ENCODE measurements around the gene CORO2B. TPM values are rescaled to one million over a fixed set of nuclear protein-coding genes. Genes with fewer than 3 reads are reported as not detected.

CORO2B gene
- total RNA-seq, 1 experiment from 2014 or later: 0.59 TPM

GRCh38 chr15:68651916-68652525 lies 73.2 kb downstream of the CORO2B start:
- Histone ChIP-seq H3K27ac (no peak overlapping the region), H3K4me2 (no peak overlapping the region), H3K4me3 (no peak overlapping the region), H2AFZ (no peak overlapping the region), H3K36me3 (ENCODE audit: low read depth) (no peaks in the 10 kb centered on the region), H3F3A (ENCODE audit: insufficient read depth, low read depth) (no peaks in the 10 kb centered on the region), H3K4me1 (replicated peaks; ENCODE audit: insufficient read depth) (no peaks in the 10 kb centered on the region), H3K27me3 (ENCODE audit: insufficient read depth, low read depth) (no peaks in the 10 kb centered on the region), H3K79me2 (ENCODE audit: low read depth) (no peaks in the 10 kb centered on the region), H3K9me2 (ENCODE audit: insufficient read depth) (no peaks in the 10 kb centered on the region), H3K9me3 (ENCODE audit: insufficient read depth, low read depth) (no peaks in the 10 kb centered on the region), H4K20me1 (ENCODE audit: insufficient read depth) (no peaks in the 10 kb centered on the region)
- no peak for DNase-seq
- ChIA-PET POLR2A (ENCODE audit: unreplicated experiment) (interaction anchor here (0.6 kb wide), 2 partner anchors 18 to 923 kb away, joined by 3 read pairs; no protein-coding TSS in a partner anchor), CTCF (interaction anchor here (0.6 to 1.5 kb wide), 2 partner anchors 22 to 163 kb away, joined by 3 read pairs; no protein-coding TSS in a partner anchor)
- BruUV-seq (replicated peaks): no TSS peak
- TF ChIP-seq EZH2 (IDR thresholded peaks at IDR 0.05; ENCODE audit: low read depth): no peak
- TF ChIP-seq, protein P1, sequence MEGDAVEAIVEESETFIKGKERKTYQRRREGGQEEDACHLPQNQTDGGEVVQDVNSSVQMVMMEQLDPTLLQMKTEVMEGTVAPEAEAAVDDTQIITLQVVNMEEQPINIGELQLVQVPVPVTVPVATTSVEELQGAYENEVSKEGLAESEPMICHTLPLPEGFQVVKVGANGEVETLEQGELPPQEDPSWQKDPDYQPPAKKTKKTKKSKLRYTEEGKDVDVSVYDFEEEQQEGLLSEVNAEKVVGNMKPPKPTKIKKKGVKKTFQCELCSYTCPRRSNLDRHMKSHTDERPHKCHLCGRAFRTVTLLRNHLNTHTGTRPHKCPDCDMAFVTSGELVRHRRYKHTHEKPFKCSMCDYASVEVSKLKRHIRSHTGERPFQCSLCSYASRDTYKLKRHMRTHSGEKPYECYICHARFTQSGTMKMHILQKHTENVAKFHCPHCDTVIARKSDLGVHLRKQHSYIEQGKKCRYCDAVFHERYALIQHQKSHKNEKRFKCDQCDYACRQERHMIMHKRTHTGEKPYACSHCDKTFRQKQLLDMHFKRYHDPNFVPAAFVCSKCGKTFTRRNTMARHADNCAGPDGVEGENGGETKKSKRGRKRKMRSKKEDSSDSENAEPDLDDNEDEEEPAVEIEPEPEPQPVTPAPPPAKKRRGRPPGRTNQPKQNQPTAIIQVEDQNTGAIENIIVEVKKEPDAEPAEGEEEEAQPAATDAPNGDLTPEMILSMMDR (conservative IDR thresholded peaks at IDR 0.05): no peak
- intact Hi-C loops (cut with micrococcal nuclease; ENCODE audit: unreplicated experiment): loop anchor here (5.0 kb wide), 1 partner anchor 95 kb away; no protein-coding TSS in a partner anchor

DNA sequence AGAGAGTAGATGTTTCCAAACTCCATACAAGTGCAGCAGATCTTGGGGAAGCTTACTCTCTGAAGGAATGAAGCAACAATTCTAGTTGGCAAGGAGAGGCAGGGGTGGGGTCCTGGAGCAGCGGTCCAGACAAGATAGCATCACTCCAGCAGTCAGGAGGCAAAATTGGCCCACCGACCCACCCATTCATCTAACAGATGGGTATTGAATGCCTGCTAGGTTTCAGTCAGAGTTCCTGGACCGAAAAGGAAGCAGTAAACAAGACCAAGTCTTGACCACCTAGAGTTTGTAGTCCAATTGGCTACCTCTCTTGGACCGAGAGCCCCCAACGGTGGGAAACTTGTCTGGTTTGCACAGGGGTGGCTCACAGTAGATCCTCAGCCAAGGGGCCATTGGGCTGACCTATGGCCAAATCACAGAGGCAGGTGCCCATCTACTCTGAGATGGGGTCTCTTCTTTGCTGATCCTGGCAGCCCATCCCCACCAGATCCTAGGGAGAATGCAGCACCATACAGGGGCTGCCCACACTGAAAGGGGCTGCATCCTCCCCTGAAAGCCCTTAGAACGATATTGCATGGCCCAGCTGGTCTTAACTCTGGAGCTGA lies 74.3 kb downstream of the CORO2B start:
- H3F3A ChIP-seq (ENCODE audit: insufficient read depth, low read depth): no peaks in the 10 kb centered on the region
- no peak overlapping the region for H2AFZ ChIP-seq
- H3K4me3 ChIP-seq: no peak overlapping the region
- no peak overlapping the region for H3K27ac ChIP-seq
- H3K4me1 ChIP-seq (replicated peaks; ENCODE audit: insufficient read depth): no peaks in the 10 kb centered on the region
- no peaks in the 10 kb centered on the region for H3K27me3 ChIP-seq (ENCODE audit: insufficient read depth, low read depth)
- no peaks in the 10 kb centered on the region for H3K36me3 ChIP-seq (ENCODE audit: low read depth)
- ChIA-PET CTCF (interaction anchor here (1.5 kb wide), 1 partner anchor 21 kb away, joined by 3 read pairs; no protein-coding TSS in a partner anchor), POLR2A (ENCODE audit: unreplicated experiment) (no interaction called here)
- no peaks in the 10 kb centered on the region for H3K9me3 ChIP-seq (ENCODE audit: insufficient read depth, low read depth)
- no TSS peak for BruUV-seq (replicated peaks)
- no peaks in the 10 kb centered on the region for H3K79me2 ChIP-seq (ENCODE audit: low read depth)
- intact Hi-C loops (cut with micrococcal nuclease; ENCODE audit: unreplicated experiment): loop anchor here (5.0 kb wide), 1 partner anchor 96 kb away; no protein-coding TSS in a partner anchor
- TF ChIP-seq, protein P1 (conservative IDR thresholded peaks at IDR 0.05): no peak
- TF ChIP-seq EZH2 (IDR thresholded peaks at IDR 0.05; ENCODE audit: low read depth): no peak
- no peak for DNase-seq
- H3K4me2 ChIP-seq: no peak overlapping the region
- H4K20me1 ChIP-seq (ENCODE audit: insufficient read depth): no peaks in the 10 kb centered on the region
- no peaks in the 10 kb centered on the region for H3K9me2 ChIP-seq (ENCODE audit: insufficient read depth)

- H3K4me1 ChIP-seq (replicated peaks; ENCODE audit: insufficient read depth): no peaks in the 10 kb centered on the region
- TF ChIP-seq EZH2 (IDR thresholded peaks at IDR 0.05; ENCODE audit: low read depth): no peak
- TF ChIP-seq, protein P1 (conservative IDR thresholded peaks at IDR 0.05): no peak
- no peak overlapping the region for H2AFZ ChIP-seq
- H3K9me2 ChIP-seq (ENCODE audit: insufficient read depth): no peaks in the 10 kb centered on the region
- no TSS peak for BruUV-seq (replicated peaks)
- H3K4me3 ChIP-seq: no peak overlapping the region
- H3K79me2 ChIP-seq (ENCODE audit: low read depth): no peaks in the 10 kb centered on the region
- no peak overlapping the region for H3K4me2 ChIP-seq
- no peaks in the 10 kb centered on the region for H3K36me3 ChIP-seq (ENCODE audit: low read depth)
- no peaks in the 10 kb centered on the region for H3K9me3 ChIP-seq (ENCODE audit: insufficient read depth, low read depth)
- no peak for DNase-seq
- ChIA-PET POLR2A (ENCODE audit: unreplicated experiment) (no interaction called here), CTCF (no interaction called here)
- H3F3A ChIP-seq (ENCODE audit: insufficient read depth, low read depth): no peaks in the 10 kb centered on the region
- H3K27me3 ChIP-seq (ENCODE audit: insufficient read depth, low read depth): no peaks in the 10 kb centered on the region
- H4K20me1 ChIP-seq (ENCODE audit: insufficient read depth): no peaks in the 10 kb centered on the region
- H3K27ac ChIP-seq: no peak overlapping the region
- intact Hi-C loops (cut with micrococcal nuclease; ENCODE audit: unreplicated experiment): loop anchor here (5.0 kb wide), 1 partner anchor 96 kb away; no protein-coding TSS in a partner anchor
Measured at GRCh38 chr15:68653801-68654200, 75.0 kb downstream of the CORO2B start.

Measured in PC-9 (cell line).